ENCODE results near the gene OGFOD2.

The OGFOD2 gene

GRCh38 chr12:122929148-122929538 is 45.9 kb upstream of the OGFOD2 start:
- no peaks in the 10 kb centered on the region for H3K9me3 ChIP-seq (replicated peaks; ENCODE audit: insufficient read depth, low read length)
- DNase-seq, result no peak
- no peaks in the 10 kb centered on the region for H3K36me3 ChIP-seq (replicated peaks; ENCODE audit: insufficient read depth, low read length)
- H3K9me2 ChIP-seq (replicated peaks; ENCODE audit: insufficient read depth, low read length), result no peaks in the 10 kb centered on the region
- no peak overlapping the region for H2AFZ ChIP-seq (ENCODE audit: low read length)
- no peak overlapping the region for H3K27ac ChIP-seq (ENCODE audit: low read length)
- H3F3A ChIP-seq (ENCODE audit: insufficient read depth, low read length), result peaks cover 5% of the 10 kb centered on the region
- TF ChIP-seq EZH2phosphoT487 (IDR thresholded peaks at IDR 0.05; ENCODE audit: low read length) (no peak), EZH2 (optimal IDR thresholded peaks at IDR 0.05; ENCODE audit: low read depth, low read length) (no peak), CTCF (IDR thresholded peaks at IDR 0.05; ENCODE audit: low read length) (no peak)
- H3K4me1 ChIP-seq (ENCODE audit: low read length), result peaks cover 9% of the 10 kb centered on the region
- H3K27me3 ChIP-seq (replicated peaks; ENCODE audit: insufficient read depth, low read length), result no peaks in the 10 kb centered on the region
- no peak overlapping the region for H3K4me2 ChIP-seq (ENCODE audit: low read depth, low read length)
- no peak overlapping the region for H3K4me3 ChIP-seq (ENCODE audit: low read length)
- no peaks in the 10 kb centered on the region for H3K79me2 ChIP-seq (ENCODE audit: low read length)
- H3K9ac ChIP-seq (ENCODE audit: low read length), result no peak overlapping the region
- H4K20me1 ChIP-seq (ENCODE audit: insufficient read depth, low read length), result no peaks in the 10 kb centered on the region

DNA sequence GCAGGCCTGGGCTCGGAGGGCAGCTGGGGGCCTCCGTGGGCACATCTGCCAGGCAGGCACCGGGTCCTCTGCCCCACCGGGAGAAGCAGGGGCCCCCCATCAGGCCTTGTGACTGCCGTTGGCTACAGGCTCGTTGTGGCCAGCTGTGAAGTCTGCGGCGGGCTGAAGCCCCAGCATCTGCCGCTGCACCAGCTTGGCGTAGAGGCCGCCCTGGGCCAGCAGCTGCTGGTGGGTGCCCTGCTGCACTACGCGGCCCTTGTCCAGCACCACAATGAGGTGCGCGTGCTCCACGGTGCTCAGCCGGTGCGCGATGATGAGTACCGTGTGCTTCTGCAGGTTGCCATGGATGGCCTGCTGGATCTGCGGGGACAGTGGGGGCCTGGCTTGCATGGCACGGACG is 45.2 kb upstream of the OGFOD2 start:
- no peaks in the 10 kb centered on the region for H3K9me2 ChIP-seq (replicated peaks; ENCODE audit: insufficient read depth, low read length)
- H3K27ac ChIP-seq (ENCODE audit: low read length), result no peak overlapping the region
- H3K4me2 ChIP-seq (ENCODE audit: low read depth, low read length), result no peak overlapping the region
- H3K9me3 ChIP-seq (replicated peaks; ENCODE audit: insufficient read depth, low read length), result no peaks in the 10 kb centered on the region
- no peak overlapping the region for H3K4me3 ChIP-seq (ENCODE audit: low read length)
- H3K9ac ChIP-seq (ENCODE audit: low read length), result no peak overlapping the region
- no peaks in the 10 kb centered on the region for H3K79me2 ChIP-seq (ENCODE audit: low read length)
- H3F3A ChIP-seq (ENCODE audit: insufficient read depth, low read length), result peaks cover 7% of the 10 kb centered on the region
- DNase-seq, result no peak
- TF ChIP-seq CTCF (IDR thresholded peaks at IDR 0.05; ENCODE audit: low read length) (no peak), EZH2phosphoT487 (IDR thresholded peaks at IDR 0.05; ENCODE audit: low read length) (no peak), EZH2 (optimal IDR thresholded peaks at IDR 0.05; ENCODE audit: low read depth, low read length) (no peak)
- no peak overlapping the region for H2AFZ ChIP-seq (ENCODE audit: low read length)
- H3K36me3 ChIP-seq (replicated peaks; ENCODE audit: insufficient read depth, low read length), result no peaks in the 10 kb centered on the region
- no peaks in the 10 kb centered on the region for H3K27me3 ChIP-seq (replicated peaks; ENCODE audit: insufficient read depth, low read length)
- H4K20me1 ChIP-seq (ENCODE audit: insufficient read depth, low read length), result no peaks in the 10 kb centered on the region
- peaks cover 10% of the 10 kb centered on the region for H3K4me1 ChIP-seq (ENCODE audit: low read length)

- Histone ChIP-seq H3K27me3 (replicated peaks; ENCODE audit: insufficient read depth, low read length) (no peaks in the 10 kb centered on the region), H3K79me2 (ENCODE audit: low read length) (no peaks in the 10 kb centered on the region), H4K20me1 (ENCODE audit: insufficient read depth, low read length) (no peaks in the 10 kb centered on the region), H3K9ac (ENCODE audit: low read length) (no peak overlapping the region), H3K4me3 (ENCODE audit: low read length) (no peak overlapping the region), H3F3A (ENCODE audit: insufficient read depth, low read length) (peaks cover 10% of the 10 kb centered on the region; the same call in 1 of the 2 replicates), H3K9me2 (replicated peaks; ENCODE audit: insufficient read depth, low read length) (no peaks in the 10 kb centered on the region), H3K9me3 (replicated peaks; ENCODE audit: insufficient read depth, low read length) (no peaks in the 10 kb centered on the region), H2AFZ (ENCODE audit: low read length) (no peak overlapping the region), H3K36me3 (replicated peaks; ENCODE audit: insufficient read depth, low read length) (no peaks in the 10 kb centered on the region), H3K27ac (ENCODE audit: low read length) (no peak overlapping the region), H3K4me1 (ENCODE audit: low read length) (peaks cover 21% of the 10 kb centered on the region), H3K4me2 (ENCODE audit: low read depth, low read length) (no peak overlapping the region)
- DNase-seq, result no peak
- TF ChIP-seq EZH2 (optimal IDR thresholded peaks at IDR 0.05; ENCODE audit: low read depth, low read length) (no peak), CTCF (IDR thresholded peaks at IDR 0.05; ENCODE audit: low read length) (no peak), EZH2phosphoT487 (IDR thresholded peaks at IDR 0.05; ENCODE audit: low read length) (no peak)
These were observed 42.8 kb upstream of the OGFOD2 start for GRCh38 chr12:122932207-122932606.

All from MM.1S (cell line).